ENCODE data around the gene TBC1D21.

GRCh38 chr15:73918784-73919183 is 45.4 kb downstream of the TBC1D21 start:
- TF ChIP-seq CTCF (IDR thresholded peaks at IDR 0.05; ENCODE audit: control extremely low read depth in 1 of 3, insufficient read depth in 1 of 3, low read depth in 1 of 3, low read length in 3 of 3), result no peak
- TF ChIP-seq NRF1 (IDR thresholded peaks at IDR 0.05; ENCODE audit: low read depth, low read length), result no peak
- no peak for TF ChIP-seq EZH2 (IDR thresholded peaks at IDR 0.05; ENCODE audit: low read depth, low read length, severe bottlenecking)
- TF ChIP-seq POLR2A (IDR thresholded peaks at IDR 0.05; ENCODE audit: control extremely low read depth in 1 of 2, low read depth in 2 of 2, low read length in 2 of 2), result no peak
- no peak for TF ChIP-seq FOSL1 (IDR thresholded peaks at IDR 0.05; ENCODE audit: insufficient read depth, low read depth, low read length)
- TF ChIP-seq CBX8 (IDR thresholded peaks at IDR 0.05; ENCODE audit: borderline replicate concordance, low read depth, low read length), result no peak

Measured in H1 (cell line).